Spinal cord (tissue), 10 donors: Measurements from ENCODE around the gene PACRG. TPM values are rescaled to one million over a fixed set of nuclear protein-coding genes. Genes with fewer than 3 reads are reported as not detected.
A peak's percentile ranks its signal among the peaks of the same experiment; 100 is the strongest.

ENCODE experiments used
- DNase-seq, 6 donors: peaks; one replicate each; pipeline versions ENCODE4 v3.0.0 to v3.0.0-alpha.2; 2013 to 2015; ENCODE audit warnings: low spot score in 6 of 6, low read depth in 4 of 6
- H3K27ac ChIP-seq: one replicate; pipeline ENCODE4 v1.5.1; 2013; ENCODE audit warnings: low read depth, low read length, control low read depth
- H3K27me3 ChIP-seq: one replicate; pipeline ENCODE4 v1.6.1; 2013; ENCODE audit warnings: low read length; ENCODE audit not compliant: control insufficient read depth, insufficient read depth
- H3K36me3 ChIP-seq: one replicate; pipeline ENCODE4 v1.6.1; 2013; ENCODE audit warnings: low read length; ENCODE audit not compliant: control insufficient read depth, insufficient read depth
- H3K4me1 ChIP-seq: one replicate; pipeline ENCODE4 v1.6.1; 2013; ENCODE audit warnings: low read length; ENCODE audit not compliant: control insufficient read depth, insufficient read depth
- H3K4me3 ChIP-seq: one replicate; pipeline ENCODE4 v1.5.1; 2013; ENCODE audit warnings: low read depth, low read length, control low read depth
- H3K9me3 ChIP-seq: one replicate; pipeline ENCODE4 v1.6.1; 2013; ENCODE audit warnings: low read length; ENCODE audit not compliant: control insufficient read depth, insufficient read depth
- WGBS: methylation state at CpG from one replicate; pipeline ENCODE4 v1.1.5; 2013; ENCODE audit warnings: missing lambda C conversion rate; ENCODE audit not compliant: insufficient coverage; 5-methylcytosine and 5-hydroxymethylcytosine counted together
- polyA plus RNA-seq, 2 donors: library from polyadenylated mRNA; unstranded; fragments of 120-200 nt; gene quantifications; one replicate each; pipeline ENCODE4 v1.2.1, GENCODE V29; 2013; ENCODE audit not compliant: insufficient read length in 2 of 2
- total RNA-seq, 2 donors: library from RNA; depleted of rRNA in 1 of 2; stranded (reverse); fragments of 120-200 nt in 1 of 2; fragments of >200 nt in 1 of 2; gene quantifications; one replicate each; pipeline versions ENCODE4 v1.2.3 to v1.2.4, GENCODE V29; 2013 to 2014
- donor health status: healthy.

Gene PACRG
- total and polyA plus RNA-seq, 4 donors: 9.5 to 21.2 (median 17.8) TPM

- no peaks in the 10 kb centered on the region for H3K27me3 ChIP-seq
- no peak overlapping the region for H3K27ac ChIP-seq
- H3K9me3 ChIP-seq: peaks cover 3% of the 10 kb centered on the region
- no peaks in the 10 kb centered on the region for H3K4me1 ChIP-seq
- no peak for DNase-seq
- peaks cover 2% of the 10 kb centered on the region for H3K36me3 ChIP-seq
- WGBS: 88% methylated on average over 1 of the region's 1 CpG
- H3K4me3 ChIP-seq: no peak overlapping the region
These were observed 500.3 kb downstream of the PACRG start for GRCh38 chr6:163228041-163228440.

GRCh38 chr6:163229050-163229449 lies 501.3 kb downstream of the PACRG start:
- peaks cover 2% of the 10 kb centered on the region for H3K36me3 ChIP-seq
- H3K27me3 ChIP-seq: no peaks in the 10 kb centered on the region
- WGBS: 67% methylated on average over 1 of the region's 2 CpGs
- H3K9me3 ChIP-seq: peaks cover 3% of the 10 kb centered on the region
- DNase-seq: no peak
- H3K27ac ChIP-seq: no peak overlapping the region
- H3K4me1 ChIP-seq: no peaks in the 10 kb centered on the region
- H3K4me3 ChIP-seq: no peak overlapping the region

GRCh38 chr6:163230901-163231300 lies 503.1 kb downstream of the PACRG start:
- H3K9me3 ChIP-seq: no peaks in the 10 kb centered on the region
- 90% methylated on average over 9 of the region's 9 CpGs for WGBS
- no peak for DNase-seq
- no peak overlapping the region for H3K4me3 ChIP-seq
- H3K4me1 ChIP-seq: no peaks in the 10 kb centered on the region
- no peaks in the 10 kb centered on the region for H3K27me3 ChIP-seq
- peaks cover 2% of the 10 kb centered on the region for H3K36me3 ChIP-seq
- no peak overlapping the region for H3K27ac ChIP-seq

- no peak for DNase-seq
- 95% methylated on average over 7 of the region's 10 CpGs for WGBS
- H3K27ac ChIP-seq: no peak overlapping the region
- no peaks in the 10 kb centered on the region for H3K27me3 ChIP-seq
- no peak overlapping the region for H3K4me3 ChIP-seq
- H3K36me3 ChIP-seq: peaks cover 2% of the 10 kb centered on the region
- H3K9me3 ChIP-seq: no peaks in the 10 kb centered on the region
- H3K4me1 ChIP-seq: no peaks in the 10 kb centered on the region
These were observed 503.7 kb downstream of the PACRG start for GRCh38 chr6:163231356-163232014.

GRCh38 chr6:163232015-163232523 lies 504.3 kb downstream of the PACRG start:
- no peak for DNase-seq
- Histone ChIP-seq H3K4me3 (no peak overlapping the region), H3K27ac (no peak overlapping the region), H3K27me3 (no peaks in the 10 kb centered on the region), H3K36me3 (peaks cover 2% of the 10 kb centered on the region), H3K4me1 (no peaks in the 10 kb centered on the region), H3K9me3 (no peaks in the 10 kb centered on the region)
- WGBS: 94% methylated on average over 4 of the region's 7 CpGs

GRCh38 chr6:163232649-163233048 lies 504.9 kb downstream of the PACRG start:
- no peak overlapping the region for H3K27ac ChIP-seq
- no peaks in the 10 kb centered on the region for H3K27me3 ChIP-seq
- no peaks in the 10 kb centered on the region for H3K9me3 ChIP-seq
- H3K36me3 ChIP-seq: peaks cover 2% of the 10 kb centered on the region
- H3K4me3 ChIP-seq: no peak overlapping the region
- 71% methylated on average over 5 of the region's 6 CpGs for WGBS
- no peaks in the 10 kb centered on the region for H3K4me1 ChIP-seq
- DNase-seq: no peak

- Histone ChIP-seq H3K9me3 (no peaks in the 10 kb centered on the region), H3K4me3 (no peak overlapping the region), H3K4me1 (peaks cover 10% of the 10 kb centered on the region), H3K27ac (no peak overlapping the region), H3K27me3 (no peaks in the 10 kb centered on the region), H3K36me3 (peaks cover 2% of the 10 kb centered on the region)
- DNase-seq: no peak
- WGBS: no CpG with 5 or more reads among the region's 2 CpGs
These were observed 509.3 kb downstream of the PACRG start for GRCh38 chr6:163237110-163237509.

GRCh38 chr6:163239572-163240340 lies 512.0 kb downstream of the PACRG start:
- Histone ChIP-seq H3K27ac (no peak overlapping the region), H3K9me3 (no peaks in the 10 kb centered on the region), H3K27me3 (no peaks in the 10 kb centered on the region), H3K4me1 (peaks cover 21% of the 10 kb centered on the region), H3K4me3 (no peak overlapping the region), H3K36me3 (no peaks in the 10 kb centered on the region)
- WGBS: 89% methylated on average over 19 of the region's 19 CpGs
- no peak for DNase-seq

- Histone ChIP-seq H3K27ac (no peak overlapping the region), H3K9me3 (no peaks in the 10 kb centered on the region), H3K4me3 (no peak overlapping the region), H3K4me1 (peaks cover 21% of the 10 kb centered on the region), H3K27me3 (no peaks in the 10 kb centered on the region), H3K36me3 (no peaks in the 10 kb centered on the region)
- WGBS: 94% methylated on average over 17 of the region's 17 CpGs
- no peak for DNase-seq
These were observed 512.8 kb downstream of the PACRG start for GRCh38 chr6:163240556-163240955.

- peak in 2 of 6 donors; percentile 6 to 67 for DNase-seq
- H3K4me1 ChIP-seq: peaks cover 21% of the 10 kb centered on the region
- H3K4me3 ChIP-seq: no peak overlapping the region
- H3K27ac ChIP-seq: no peak overlapping the region
- no peaks in the 10 kb centered on the region for H3K9me3 ChIP-seq
- H3K27me3 ChIP-seq: no peaks in the 10 kb centered on the region
- 92% methylated on average over 1 of the region's 4 CpGs for WGBS
- no peaks in the 10 kb centered on the region for H3K36me3 ChIP-seq
These were observed 513.9 kb downstream of the PACRG start for GRCh38 chr6:163241683-163242082.
